ENCODE data around the gene RHOU. TPM values are rescaled to one million over a fixed set of nuclear protein-coding genes. Genes with fewer than 3 reads are reported as not detected.
A peak's percentile ranks its signal among the peaks of the same experiment; 100 is the strongest.

The RHOU gene
- total RNA-seq, 1 experiment from 2014 or later: 0.26 TPM

- intact Hi-C loops (cut with micrococcal nuclease): no loop called here
- no peak overlapping the region for H2AFZ ChIP-seq (ENCODE audit: low read length)
- POLR2A ChIA-PET (ENCODE audit: unreplicated experiment): no interaction called here
- no peaks in the 10 kb centered on the region for H4K20me1 ChIP-seq (ENCODE audit: low read length)
- H3K27me3 ChIP-seq (ENCODE audit: low read length): peaks cover 77% of the 10 kb centered on the region
- no peaks in the 10 kb centered on the region for H3K36me3 ChIP-seq (ENCODE audit: low read depth, low read length)
- CTCF ChIA-PET: no interaction called here
- no peak overlapping the region for H3K9ac ChIP-seq (ENCODE audit: low read length)
- ATAC-seq: no peak
- H3K79me2 ChIP-seq (ENCODE audit: low read length): no peaks in the 10 kb centered on the region
- H3K4me3 ChIP-seq (ENCODE audit: low read length): no peak overlapping the region
- no TSS peak for BruUV-seq (replicated peaks)
- H3K9me3 ChIP-seq (ENCODE audit: low read length): no peaks in the 10 kb centered on the region
- no peaks in the 10 kb centered on the region for H3K9me2 ChIP-seq (replicated peaks; ENCODE audit: low read length)
- H3K4me1 ChIP-seq (ENCODE audit: insufficient read depth, low read length): no peaks in the 10 kb centered on the region
- no peak overlapping the region for H3K4me2 ChIP-seq (ENCODE audit: low read length)
- H3F3A ChIP-seq (ENCODE audit: low read length, unreplicated experiment): no peaks in the 10 kb centered on the region
- H3K27ac ChIP-seq (ENCODE audit: low read length): no peak overlapping the region
- no peak for TF ChIP-seq CTCF (conservative IDR thresholded peaks at IDR 0.05; ENCODE audit: low read depth, low read length)
- TF ChIP-seq EZH2 (IDR thresholded peaks at IDR 0.05; ENCODE audit: low read length, unreplicated experiment): no peak
- TF ChIP-seq EZH2phosphoT487 (IDR thresholded peaks at IDR 0.05; ENCODE audit: borderline replicate concordance, low read length): no peak
- no peak for DNase-seq
Observed at GRCh38 chr1:228749765-228750164, 14.5 kb downstream of the RHOU start.

- BruUV-seq (replicated peaks): no TSS peak
- no peak overlapping the region for H3K27ac ChIP-seq (ENCODE audit: low read length)
- H3K79me2 ChIP-seq (ENCODE audit: low read length): no peaks in the 10 kb centered on the region
- H3K36me3 ChIP-seq (ENCODE audit: low read depth, low read length): no peaks in the 10 kb centered on the region
- TF ChIP-seq CTCF (conservative IDR thresholded peaks at IDR 0.05; ENCODE audit: low read depth, low read length) (no peak), EZH2 (IDR thresholded peaks at IDR 0.05; ENCODE audit: low read length, unreplicated experiment) (no peak), EZH2phosphoT487 (IDR thresholded peaks at IDR 0.05; ENCODE audit: borderline replicate concordance, low read length) (no peak)
- DNase-seq: no peak
- H3K27me3 ChIP-seq (ENCODE audit: low read length): peaks cover 84% of the 10 kb centered on the region
- H3K9me3 ChIP-seq (ENCODE audit: low read length): no peaks in the 10 kb centered on the region
- no peaks in the 10 kb centered on the region for H3F3A ChIP-seq (ENCODE audit: low read length, unreplicated experiment)
- no peaks in the 10 kb centered on the region for H3K9me2 ChIP-seq (replicated peaks; ENCODE audit: low read length)
- no peak for ATAC-seq
- no peaks in the 10 kb centered on the region for H4K20me1 ChIP-seq (ENCODE audit: low read length)
- H2AFZ ChIP-seq (ENCODE audit: low read length): no peak overlapping the region
- H3K4me2 ChIP-seq (ENCODE audit: low read length): no peak overlapping the region
- H3K4me1 ChIP-seq (ENCODE audit: insufficient read depth, low read length): no peaks in the 10 kb centered on the region
- intact Hi-C loops (cut with micrococcal nuclease): no loop called here
- ChIA-PET POLR2A (ENCODE audit: unreplicated experiment) (no interaction called here), CTCF (no interaction called here)
- no peak overlapping the region for H3K9ac ChIP-seq (ENCODE audit: low read length)
- H3K4me3 ChIP-seq (ENCODE audit: low read length): no peak overlapping the region
Observed at GRCh38 chr1:228750915-228751314, 15.6 kb downstream of the RHOU start.

GRCh38 chr1:228751360-228752098 lies 16.2 kb downstream of the RHOU start:
- H3K4me3 ChIP-seq (ENCODE audit: low read length): no peak overlapping the region
- peaks cover 88% of the 10 kb centered on the region for H3K27me3 ChIP-seq (ENCODE audit: low read length)
- H3K9me3 ChIP-seq (ENCODE audit: low read length): no peaks in the 10 kb centered on the region
- no peak for DNase-seq
- no peaks in the 10 kb centered on the region for H3K9me2 ChIP-seq (replicated peaks; ENCODE audit: low read length)
- H3F3A ChIP-seq (ENCODE audit: low read length, unreplicated experiment): no peaks in the 10 kb centered on the region
- 0 out of 2 replicates have a peak, but pooled peaks have one; percentile 18 for ATAC-seq
- H3K79me2 ChIP-seq (ENCODE audit: low read length): no peaks in the 10 kb centered on the region
- H3K36me3 ChIP-seq (ENCODE audit: low read depth, low read length): no peaks in the 10 kb centered on the region
- TF ChIP-seq EZH2phosphoT487 (IDR thresholded peaks at IDR 0.05; ENCODE audit: borderline replicate concordance, low read length) (no peak), CTCF (conservative IDR thresholded peaks at IDR 0.05; ENCODE audit: low read depth, low read length) (no peak), EZH2 (IDR thresholded peaks at IDR 0.05; ENCODE audit: low read length, unreplicated experiment) (no peak)
- H3K9ac ChIP-seq (ENCODE audit: low read length): no peak overlapping the region
- no peaks in the 10 kb centered on the region for H4K20me1 ChIP-seq (ENCODE audit: low read length)
- BruUV-seq (replicated peaks): no TSS peak
- no peaks in the 10 kb centered on the region for H3K4me1 ChIP-seq (ENCODE audit: insufficient read depth, low read length)
- no peak overlapping the region for H2AFZ ChIP-seq (ENCODE audit: low read length)
- H3K27ac ChIP-seq (ENCODE audit: low read length): no peak overlapping the region
- ChIA-PET CTCF (no interaction called here), POLR2A (ENCODE audit: unreplicated experiment) (no interaction called here)
- no peak overlapping the region for H3K4me2 ChIP-seq (ENCODE audit: low read length)
- intact Hi-C loops (cut with micrococcal nuclease): no loop called here

Measured in PC-3 (cell line).